DMS79 treated with DMSO at 0.1 percent for 48 hours (cell line): ENCODE measurements around the gene TOR2A.

Source experiments
- DNase-seq: peaks from one replicate; lab custom pipeline; 2025; lab: John Stamatoyannopoulos, UW

TOR2A gene

DNA sequence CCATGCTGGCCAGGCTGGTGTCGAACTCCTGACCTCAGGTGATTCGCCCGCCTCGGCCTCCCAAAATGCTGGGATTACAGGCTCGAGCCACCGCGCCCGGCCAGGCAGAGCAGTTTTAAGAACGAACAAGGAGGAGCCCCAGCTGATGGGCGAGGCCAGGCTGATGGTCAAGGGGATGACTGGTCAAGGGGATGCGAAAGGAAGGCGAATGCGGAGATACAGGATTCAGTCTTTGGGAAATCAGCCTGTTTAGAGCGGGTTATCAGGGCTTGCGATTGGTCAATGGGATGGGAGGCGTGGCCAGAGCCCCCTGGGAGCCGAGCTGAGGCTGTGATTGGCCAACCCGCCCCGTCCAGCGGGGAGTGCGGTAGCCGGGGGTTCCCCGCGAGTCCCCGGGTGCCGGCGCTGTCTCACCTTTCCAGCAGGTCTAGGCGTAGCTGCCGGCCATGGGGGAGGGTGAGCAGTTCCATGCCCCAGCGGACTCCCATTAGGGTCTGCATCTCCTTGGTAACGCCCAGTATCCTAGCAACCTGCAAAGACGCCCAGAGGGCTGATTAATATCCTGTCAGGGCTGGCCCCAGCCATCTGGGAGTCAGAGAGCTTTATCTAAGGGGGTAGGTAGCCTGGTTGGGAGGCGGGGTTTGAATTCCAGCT, 7.5 kb upstream of the TOR2A start:
- no peak for DNase-seq

DNA sequence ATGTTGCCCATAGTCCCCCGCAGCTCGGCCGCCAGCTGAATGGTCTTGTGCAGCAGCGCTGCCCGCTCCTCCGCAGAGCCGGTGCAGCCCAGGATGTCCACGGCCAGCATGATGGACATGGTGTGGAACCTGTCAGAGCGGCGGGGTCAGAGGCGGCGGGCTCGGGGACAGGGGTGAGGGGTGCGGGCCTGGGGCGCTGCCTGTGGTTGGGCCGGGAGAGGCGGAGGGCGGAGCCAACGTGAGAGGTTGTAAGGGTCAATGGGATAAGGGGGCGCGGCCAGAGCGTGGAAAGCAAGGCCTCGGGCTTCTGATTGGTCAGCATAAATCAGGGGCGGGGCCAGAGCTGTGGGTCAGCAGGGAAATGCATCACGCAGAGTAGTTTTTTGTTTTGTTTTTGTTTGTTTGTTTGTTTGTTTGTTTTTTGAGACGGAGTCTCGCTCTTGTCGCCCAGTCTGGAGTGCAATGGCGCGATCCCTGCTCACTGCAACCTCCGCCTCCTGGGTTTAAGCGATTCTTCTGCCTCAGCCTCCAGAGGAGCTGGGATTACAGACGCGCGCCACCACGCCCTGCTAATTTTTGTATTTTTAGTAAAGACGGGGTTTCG, 6.8 kb upstream of the TOR2A start:
- no peak for DNase-seq

DNA sequence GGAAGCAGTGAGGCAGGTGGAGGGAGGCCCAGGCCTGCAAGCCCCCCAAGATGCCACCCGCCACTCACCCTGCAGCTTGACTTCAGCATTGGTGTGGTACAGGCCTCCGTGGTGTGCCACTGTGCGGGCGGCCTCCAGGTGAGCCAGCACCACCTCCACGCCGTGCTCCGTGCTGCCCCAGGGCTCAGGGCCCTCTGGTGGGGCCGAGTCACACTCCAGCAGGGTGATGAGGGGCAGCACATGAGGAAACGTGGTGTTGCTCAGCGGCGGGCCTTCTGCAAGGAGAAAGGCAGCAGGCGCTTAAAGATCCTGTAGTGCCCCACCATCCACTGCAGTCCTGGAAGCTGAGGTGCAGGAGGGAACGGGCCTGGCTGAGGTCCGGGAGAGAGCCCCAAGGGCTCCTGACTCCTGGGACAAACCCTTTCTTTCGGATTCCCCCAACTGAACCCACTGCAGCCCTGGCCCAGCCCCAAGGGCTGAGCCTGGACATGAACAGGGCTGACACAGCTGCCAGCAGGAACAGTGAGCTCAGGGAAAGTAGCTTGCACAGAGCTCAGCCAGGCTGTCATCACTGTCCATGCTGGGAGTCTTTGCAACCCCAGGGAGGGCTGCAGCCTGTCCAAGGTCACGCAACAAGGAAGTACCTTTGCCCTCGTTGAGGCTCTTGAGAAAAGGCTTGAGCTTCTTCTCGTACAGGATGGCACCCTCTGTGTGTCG, 4.7 kb upstream of the TOR2A start:
- no peak for DNase-seq

DNA sequence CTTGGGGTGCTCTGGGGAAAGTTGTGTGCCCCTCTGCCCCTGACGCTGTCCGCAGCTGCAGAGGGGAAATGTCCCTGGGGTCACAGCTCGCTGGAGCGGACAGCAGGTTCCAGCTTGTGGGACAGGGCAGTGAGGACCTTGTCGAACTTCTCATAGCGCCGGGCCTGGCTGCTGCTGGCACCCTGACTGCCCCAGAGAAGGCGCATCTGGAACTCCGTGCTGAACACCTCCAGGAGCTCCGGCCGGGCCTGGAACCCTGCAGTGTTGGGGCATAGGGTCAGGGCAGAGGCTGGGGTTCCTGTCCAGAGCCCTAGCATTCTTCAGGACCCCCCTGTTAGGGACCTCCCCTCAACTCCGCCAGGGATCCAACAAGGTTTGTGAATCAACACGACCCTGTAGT, 3.6 kb upstream of the TOR2A start:
- no peak for DNase-seq

DNA sequence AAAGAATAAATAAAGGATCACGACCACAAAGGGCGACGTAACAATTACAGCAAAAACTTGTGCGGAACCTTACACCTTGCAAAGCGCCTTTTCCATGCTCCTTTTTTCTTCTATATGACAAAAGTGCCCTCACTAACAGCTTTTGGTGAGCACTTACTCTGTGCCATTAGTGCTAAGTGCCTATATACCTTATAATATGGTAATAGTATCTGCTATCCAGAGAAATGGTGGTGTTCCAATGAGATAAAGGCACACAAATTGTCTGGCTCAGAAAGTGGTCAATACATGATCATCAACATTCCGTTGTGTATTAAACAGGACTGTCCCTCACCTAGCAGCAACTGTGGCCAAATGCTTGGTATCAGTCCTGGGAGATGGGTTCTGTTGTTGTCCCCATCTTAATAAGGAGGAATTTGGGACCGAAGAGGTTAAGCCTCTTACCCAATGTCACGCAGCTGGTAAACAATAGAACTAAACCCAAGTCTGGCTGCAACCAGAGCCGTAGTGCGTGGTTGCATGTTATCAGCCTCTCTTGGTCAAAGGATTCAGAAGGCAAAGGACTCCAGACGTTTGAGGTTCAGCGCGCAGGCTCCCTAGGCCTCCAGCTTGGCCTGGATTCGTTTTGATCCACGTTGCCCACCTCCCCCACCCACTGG, 564 bp upstream of the TOR2A start:
- no peak for DNase-seq

DNA sequence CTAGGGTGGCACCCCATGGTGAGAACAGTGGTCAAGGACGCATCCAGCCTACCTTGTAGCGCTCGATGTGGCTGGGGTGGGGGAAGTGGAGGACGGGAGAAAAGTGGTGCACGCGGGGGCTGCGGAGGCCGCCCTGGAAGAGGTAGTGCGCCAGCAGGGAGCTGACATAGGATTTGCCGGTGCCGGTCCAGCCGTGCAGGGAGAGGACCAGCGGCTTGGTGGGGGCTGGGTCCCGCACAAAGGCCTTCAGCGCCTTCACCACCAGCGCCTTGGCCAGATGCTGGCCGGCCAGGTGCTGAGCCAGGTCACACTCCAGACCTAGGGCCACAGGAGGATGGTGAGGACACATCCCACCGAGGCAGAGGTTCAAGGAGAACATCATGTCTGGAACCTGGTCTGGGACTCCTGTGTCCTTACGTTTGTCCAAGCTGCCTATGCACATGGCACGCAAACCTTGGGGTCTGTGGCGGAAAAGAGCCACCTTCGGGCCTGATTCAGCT, 797 bp downstream of the TOR2A start:
- DNase-seq: no peak

DNA sequence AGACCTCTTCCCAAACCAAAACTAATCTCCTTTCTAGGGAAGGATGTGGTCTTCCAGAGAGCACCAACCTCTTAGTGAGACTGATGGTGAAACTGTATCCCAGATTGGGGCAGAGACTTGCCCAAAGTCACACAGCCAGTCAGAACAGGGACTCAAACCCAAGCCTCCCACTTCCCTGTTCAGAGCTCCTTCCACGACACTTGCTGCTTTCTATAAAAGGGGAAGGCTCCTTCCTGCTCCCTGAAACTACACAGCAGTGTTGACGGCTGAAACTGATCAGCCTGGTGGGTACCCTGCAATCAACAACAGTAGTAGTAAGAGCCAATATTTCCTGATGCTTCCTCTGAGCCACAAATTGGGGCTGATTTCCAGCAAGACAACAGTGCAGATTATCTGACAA, 1.5 kb downstream of the TOR2A start:
- no peak for DNase-seq

DNA sequence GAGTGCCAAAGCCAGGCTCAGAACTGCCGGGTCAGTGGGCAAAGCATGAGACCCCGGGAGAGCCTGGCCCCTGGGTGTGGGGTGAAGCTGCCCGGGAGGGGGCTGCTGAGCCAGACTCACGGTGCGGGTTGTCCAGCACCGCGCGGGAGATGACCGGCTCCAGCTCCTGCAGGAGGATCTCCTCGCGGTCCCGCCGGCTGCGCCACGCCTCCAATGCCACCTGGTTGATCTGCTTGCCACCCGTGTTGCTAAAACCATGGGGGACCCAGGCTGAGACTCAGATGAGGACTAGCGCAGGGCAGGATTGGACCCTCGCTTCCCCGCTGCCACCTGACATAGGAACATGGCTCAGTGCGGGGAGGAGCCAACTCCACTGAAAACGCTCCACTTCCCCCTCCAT, 2.6 kb downstream of the TOR2A start:
- no peak for DNase-seq

DNA sequence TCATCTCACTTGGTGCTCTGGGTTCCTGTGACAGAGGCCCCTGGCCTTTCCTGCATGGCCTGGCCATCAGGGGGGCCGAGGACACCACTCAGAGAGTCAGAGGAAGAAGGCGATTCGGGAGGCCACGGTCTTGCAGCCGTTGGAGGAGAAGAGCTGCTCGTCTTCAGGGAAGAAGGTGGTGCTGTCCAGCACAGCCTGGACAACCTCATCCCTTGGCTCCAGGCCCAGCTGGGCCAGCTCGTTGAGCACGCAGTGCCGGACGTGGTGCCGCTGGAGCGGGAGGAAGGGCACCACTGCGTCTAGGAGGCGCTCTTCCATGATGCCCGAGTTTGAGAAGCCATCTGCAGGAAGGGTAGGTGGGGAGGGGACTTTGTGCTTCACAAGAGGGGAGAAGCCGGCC, 3.2 kb downstream of the TOR2A start:
- DNase-seq: no peak

DNA sequence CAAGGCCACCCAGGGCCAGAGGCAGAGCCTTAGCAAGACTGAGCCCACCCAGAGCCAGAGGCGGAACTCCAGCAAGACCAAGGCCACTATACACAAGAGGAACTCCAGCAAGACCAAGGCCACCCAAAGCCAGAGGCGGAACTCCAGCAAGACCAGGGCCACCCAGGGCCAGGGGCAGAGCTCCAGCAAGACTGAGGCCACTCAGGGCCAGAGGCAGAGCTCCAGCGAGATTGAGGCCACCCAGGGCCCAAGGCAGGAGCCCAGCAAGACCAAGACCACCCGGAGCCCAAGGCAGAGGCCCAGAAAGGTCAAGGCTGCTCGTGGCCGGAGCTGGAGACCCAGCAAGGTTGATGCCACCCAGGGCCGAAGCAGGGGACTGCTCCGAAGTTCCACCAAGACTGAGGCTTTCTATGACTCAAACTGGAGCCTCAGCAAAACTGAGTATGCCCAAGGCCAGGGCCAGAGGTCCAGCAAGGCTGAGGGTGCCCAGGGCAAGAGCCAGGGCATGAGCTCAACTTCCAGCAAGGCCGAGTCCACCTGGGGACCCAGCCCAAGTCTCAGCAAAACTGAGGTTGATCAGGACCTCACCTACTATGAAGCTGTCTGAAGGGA, 4.2 kb downstream of the TOR2A start:
- DNase-seq: no peak

DNA sequence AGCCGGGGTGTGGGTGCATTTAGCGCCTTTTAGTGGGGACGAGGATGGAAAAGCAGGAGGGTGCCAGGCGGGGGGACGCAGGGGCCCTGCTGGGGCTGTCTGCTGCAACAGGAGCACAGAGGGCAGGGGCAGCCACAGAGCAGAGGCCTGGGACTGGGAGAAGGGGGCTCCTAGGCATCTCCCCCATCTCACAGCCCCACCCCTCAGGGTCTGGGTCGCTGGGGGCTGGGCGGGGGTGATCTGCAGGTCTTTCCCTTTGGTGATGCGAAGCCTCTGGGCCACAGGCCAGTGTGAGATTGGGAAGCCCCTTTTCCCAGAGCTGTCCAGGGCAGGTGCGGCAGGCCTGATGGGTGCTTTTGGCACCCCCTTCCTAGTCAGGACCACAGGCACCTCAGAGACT, 4.8 kb downstream of the TOR2A start:
- no peak for DNase-seq

DNA sequence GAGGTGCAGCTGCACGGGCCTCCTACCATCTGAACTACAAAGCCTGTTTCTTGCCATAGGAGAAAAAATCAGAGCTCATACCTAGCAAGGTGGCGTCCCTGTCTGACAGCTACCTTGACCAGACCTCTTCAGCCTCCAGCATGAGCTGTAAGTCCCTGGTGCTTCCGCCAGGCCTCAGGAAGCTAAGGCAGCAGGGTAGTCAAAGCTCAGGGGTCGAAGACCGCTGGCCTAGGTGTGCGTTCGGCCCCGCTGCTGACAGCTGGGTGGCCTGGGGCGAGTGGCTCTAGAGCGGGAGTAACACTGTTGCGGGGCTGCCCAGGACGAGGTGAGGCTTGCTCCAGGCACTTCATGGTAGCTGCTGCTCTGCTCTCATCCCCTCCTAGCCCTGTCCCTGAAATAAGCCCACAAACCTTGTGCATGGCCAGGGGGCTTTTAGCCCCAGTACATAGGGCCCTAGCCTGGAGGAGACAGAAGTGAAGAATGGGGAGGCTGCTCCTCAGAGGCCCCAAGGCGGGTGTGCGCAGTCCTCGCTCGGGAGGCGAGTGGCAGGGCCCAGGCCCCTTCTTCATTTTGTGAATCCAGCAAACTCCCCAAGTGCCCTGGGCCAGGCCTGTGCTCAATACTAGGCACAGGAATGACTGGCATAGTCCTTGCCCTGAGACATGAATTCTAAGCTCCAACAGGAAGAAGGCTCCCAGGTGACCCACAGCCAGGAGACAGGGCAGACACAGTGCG, 5.4 kb downstream of the TOR2A start:
- DNase-seq: no peak

DNA sequence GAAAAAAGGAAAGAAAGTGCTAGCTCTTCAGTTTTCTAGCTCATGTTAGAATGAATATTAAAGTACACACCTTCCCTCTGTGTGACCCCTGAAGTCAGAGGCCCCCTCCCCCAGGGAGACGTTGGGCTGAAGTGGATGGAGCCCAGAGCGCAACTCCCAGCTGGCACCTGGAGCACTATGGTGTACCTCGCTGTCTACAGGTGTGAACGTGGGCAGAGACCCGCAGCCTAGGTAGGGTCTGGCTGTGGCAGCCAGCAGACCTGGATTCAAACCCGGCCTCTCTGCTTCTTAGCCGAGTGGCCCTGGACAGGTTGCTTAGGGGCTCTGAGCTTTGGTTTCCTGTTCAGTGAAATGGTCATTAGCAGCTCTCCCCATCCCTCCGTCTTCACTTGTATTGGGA, 6.3 kb downstream of the TOR2A start:
- no peak for DNase-seq

DNA sequence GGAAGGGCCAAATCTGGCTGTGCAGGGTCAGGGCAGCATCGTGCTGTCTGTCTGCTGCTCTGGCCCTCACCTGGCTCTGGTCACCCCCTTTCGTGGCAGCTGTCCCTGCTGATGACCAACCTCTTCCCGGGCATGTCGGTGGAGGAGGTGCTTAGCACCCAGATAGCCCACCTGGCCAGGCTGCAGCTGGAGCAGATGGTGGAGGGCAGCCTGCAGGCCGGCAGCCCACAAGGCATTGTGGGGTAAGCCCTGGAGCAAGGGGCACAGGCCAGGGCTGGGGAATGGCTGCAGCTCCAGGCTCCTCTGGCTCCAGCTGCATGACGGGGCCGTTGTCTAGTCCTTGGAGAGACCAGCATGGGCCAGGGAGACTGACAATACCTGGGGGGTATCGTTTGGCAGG, 8.2 kb downstream of the TOR2A start:
- DNase-seq: no peak

DNA sequence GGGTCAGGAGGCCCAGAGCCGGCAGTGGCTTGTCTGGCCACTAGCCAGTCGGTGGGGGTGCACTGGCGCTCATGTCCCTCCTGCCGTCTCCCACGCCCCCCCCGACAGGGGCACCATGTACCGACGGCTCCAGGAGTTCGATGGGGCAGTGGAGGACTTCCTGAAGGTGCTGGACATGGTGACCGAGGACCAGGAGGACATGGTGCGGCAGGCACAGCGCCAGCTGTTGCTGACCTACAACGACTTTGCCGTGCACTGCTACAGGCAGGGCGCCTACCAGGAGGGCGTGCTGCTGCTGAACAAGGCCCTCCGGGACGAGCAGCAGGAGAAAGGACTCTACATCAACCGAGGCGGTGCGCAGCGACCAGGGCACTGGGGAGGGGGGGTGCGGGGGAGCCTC, 11.1 kb downstream of the TOR2A start:
- DNase-seq: peak; percentile 45

DNA sequence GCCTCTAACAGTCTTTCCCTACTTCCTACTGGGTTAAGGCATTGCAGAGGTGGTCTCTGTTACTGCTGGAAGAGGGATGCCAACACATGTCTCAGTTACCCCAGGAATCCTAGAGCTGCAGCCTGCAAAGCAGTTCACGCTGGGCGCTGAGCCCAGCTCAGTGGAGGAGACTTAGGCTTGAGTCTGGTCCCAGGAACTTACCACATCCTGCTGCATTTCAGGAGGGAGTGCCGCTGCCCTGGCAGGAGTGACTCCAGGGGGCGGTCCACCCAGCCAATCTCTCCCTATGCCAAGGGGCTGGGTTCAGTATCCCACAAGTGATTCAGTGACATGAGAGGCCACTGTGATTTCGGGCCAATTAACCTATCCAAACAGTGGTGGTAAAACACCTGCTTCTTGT, 11.7 kb downstream of the TOR2A start:
- peak; percentile 55 for DNase-seq

DNA sequence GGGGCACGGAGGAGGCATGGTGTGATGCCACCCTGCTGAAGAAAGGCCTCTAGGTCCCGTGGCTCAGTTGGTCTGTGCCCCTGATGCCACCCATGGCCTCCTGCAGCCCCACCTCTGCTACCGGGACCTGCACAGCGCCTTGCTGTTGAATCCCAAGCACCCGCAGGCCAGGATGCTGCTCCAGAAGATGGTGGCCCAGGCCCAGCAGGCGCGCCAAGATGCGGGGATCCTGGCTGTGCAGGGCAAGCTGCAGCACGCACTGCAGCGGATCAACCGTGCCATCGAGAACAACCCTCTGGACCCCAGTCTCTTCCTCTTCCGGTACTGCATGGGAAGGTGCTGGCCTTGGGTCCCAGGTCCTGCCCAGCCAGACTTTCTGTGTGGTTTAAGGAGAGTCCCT, 12.1 kb downstream of the TOR2A start:
- DNase-seq: no peak

DNA sequence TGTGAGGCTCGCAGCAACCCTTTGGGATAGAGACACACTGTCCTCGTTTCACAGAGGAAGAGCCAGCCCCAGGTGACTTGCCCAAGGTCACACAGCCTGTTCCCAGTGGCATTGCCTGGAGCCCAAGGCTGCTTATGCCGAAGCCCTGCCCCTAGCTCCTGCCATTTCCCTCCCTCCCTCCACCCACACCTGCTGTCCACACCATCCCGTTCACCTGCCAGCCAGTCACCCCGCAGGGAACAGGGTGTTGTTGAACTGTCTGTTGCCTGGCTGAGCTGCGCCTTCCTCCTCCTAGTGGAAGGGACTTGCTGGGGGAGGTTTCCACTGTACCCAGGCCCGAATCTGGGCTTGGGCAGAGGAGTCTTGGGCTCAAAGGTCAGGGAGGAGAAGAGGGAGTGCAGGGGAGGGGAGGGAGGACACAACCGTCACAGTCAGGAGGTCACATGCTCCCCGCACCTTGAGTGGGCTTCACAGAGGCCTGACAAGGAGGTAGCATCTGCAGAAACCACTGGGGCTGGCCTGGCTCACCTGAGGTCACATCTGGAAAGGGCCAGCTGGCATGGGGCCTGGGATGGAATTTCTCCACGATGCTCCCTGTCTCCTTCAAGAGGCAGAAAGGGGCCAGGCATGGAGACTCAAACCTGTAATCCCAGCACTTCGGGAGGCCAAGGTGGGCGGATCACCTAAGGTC, 12.9 kb downstream of the TOR2A start:
- no peak for DNase-seq

DNA sequence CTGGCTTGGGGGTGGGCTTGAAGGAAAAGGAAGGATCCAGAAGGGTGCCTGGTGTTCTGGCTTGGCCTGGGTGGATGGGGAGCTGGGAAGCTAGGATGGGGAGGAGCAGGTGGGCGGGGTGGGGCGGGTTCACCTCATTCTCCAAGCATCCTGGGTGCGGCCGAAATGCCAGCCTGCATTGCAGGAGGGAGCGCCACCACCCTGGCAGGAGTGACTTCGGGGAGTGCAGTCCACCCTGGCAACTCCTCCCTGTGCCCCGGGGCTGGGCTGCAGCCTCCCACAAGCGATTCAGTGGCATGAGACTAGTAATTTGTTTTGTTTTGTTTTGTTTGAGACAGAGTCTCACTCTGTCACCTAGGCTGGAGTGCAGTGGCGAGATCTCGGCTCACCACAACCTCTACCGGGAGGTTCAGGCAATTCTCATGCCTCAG, 13.7 kb downstream of the TOR2A start:
- no peak for DNase-seq

DNA sequence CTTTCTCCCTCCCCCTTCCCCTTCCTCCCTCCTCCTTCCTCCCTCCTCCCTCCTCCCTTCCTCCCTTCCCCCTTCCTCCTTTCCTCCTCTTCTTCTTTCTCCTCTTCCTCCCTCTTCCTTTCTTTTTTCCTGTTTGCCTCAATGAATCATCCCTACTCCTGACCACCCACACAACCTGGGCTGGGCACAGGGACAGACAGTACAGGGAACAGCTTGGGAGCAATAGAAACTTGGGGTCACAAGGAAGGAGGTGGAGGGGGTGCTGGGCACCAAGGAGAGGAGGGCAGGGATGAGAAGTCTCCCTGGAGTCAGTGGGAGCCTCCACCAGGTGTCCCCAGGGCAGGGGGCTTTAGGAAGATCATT, 14.2 kb downstream of the TOR2A start:
- no peak for DNase-seq
